Measurements from ENCODE around the gene PLA2G12B. TPM values are rescaled to one million over a fixed set of nuclear protein-coding genes. Genes with fewer than 3 reads are reported as not detected.

The PLA2G12B gene
- total and polyA plus RNA-seq, 2 of the 8 experiments (the other 6 are each of a cell fraction or from before 2014, with no cell fraction given) = not detected

DNA sequence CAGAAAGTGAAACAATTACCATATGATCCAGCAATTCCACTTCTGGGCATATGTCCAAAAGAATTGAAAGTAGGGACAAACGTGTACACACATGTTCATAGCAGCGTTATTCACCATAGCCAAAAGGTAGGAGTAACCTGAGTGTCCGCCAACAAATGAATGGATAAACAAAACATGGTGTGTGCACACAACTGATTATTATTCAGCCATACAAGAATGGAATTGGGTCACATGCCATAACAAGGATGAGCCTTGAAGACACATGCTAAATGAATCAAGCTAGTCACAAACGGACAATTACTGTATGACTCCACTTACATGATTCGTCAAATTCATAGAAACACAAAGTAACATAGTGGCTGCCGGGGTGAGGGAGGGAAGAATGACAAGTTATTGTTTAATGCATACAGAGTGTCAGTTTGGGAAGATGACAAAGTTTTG is 65.2 kb downstream of the PLA2G12B start (continued):
- TF ChIP-seq, protein P1, sequence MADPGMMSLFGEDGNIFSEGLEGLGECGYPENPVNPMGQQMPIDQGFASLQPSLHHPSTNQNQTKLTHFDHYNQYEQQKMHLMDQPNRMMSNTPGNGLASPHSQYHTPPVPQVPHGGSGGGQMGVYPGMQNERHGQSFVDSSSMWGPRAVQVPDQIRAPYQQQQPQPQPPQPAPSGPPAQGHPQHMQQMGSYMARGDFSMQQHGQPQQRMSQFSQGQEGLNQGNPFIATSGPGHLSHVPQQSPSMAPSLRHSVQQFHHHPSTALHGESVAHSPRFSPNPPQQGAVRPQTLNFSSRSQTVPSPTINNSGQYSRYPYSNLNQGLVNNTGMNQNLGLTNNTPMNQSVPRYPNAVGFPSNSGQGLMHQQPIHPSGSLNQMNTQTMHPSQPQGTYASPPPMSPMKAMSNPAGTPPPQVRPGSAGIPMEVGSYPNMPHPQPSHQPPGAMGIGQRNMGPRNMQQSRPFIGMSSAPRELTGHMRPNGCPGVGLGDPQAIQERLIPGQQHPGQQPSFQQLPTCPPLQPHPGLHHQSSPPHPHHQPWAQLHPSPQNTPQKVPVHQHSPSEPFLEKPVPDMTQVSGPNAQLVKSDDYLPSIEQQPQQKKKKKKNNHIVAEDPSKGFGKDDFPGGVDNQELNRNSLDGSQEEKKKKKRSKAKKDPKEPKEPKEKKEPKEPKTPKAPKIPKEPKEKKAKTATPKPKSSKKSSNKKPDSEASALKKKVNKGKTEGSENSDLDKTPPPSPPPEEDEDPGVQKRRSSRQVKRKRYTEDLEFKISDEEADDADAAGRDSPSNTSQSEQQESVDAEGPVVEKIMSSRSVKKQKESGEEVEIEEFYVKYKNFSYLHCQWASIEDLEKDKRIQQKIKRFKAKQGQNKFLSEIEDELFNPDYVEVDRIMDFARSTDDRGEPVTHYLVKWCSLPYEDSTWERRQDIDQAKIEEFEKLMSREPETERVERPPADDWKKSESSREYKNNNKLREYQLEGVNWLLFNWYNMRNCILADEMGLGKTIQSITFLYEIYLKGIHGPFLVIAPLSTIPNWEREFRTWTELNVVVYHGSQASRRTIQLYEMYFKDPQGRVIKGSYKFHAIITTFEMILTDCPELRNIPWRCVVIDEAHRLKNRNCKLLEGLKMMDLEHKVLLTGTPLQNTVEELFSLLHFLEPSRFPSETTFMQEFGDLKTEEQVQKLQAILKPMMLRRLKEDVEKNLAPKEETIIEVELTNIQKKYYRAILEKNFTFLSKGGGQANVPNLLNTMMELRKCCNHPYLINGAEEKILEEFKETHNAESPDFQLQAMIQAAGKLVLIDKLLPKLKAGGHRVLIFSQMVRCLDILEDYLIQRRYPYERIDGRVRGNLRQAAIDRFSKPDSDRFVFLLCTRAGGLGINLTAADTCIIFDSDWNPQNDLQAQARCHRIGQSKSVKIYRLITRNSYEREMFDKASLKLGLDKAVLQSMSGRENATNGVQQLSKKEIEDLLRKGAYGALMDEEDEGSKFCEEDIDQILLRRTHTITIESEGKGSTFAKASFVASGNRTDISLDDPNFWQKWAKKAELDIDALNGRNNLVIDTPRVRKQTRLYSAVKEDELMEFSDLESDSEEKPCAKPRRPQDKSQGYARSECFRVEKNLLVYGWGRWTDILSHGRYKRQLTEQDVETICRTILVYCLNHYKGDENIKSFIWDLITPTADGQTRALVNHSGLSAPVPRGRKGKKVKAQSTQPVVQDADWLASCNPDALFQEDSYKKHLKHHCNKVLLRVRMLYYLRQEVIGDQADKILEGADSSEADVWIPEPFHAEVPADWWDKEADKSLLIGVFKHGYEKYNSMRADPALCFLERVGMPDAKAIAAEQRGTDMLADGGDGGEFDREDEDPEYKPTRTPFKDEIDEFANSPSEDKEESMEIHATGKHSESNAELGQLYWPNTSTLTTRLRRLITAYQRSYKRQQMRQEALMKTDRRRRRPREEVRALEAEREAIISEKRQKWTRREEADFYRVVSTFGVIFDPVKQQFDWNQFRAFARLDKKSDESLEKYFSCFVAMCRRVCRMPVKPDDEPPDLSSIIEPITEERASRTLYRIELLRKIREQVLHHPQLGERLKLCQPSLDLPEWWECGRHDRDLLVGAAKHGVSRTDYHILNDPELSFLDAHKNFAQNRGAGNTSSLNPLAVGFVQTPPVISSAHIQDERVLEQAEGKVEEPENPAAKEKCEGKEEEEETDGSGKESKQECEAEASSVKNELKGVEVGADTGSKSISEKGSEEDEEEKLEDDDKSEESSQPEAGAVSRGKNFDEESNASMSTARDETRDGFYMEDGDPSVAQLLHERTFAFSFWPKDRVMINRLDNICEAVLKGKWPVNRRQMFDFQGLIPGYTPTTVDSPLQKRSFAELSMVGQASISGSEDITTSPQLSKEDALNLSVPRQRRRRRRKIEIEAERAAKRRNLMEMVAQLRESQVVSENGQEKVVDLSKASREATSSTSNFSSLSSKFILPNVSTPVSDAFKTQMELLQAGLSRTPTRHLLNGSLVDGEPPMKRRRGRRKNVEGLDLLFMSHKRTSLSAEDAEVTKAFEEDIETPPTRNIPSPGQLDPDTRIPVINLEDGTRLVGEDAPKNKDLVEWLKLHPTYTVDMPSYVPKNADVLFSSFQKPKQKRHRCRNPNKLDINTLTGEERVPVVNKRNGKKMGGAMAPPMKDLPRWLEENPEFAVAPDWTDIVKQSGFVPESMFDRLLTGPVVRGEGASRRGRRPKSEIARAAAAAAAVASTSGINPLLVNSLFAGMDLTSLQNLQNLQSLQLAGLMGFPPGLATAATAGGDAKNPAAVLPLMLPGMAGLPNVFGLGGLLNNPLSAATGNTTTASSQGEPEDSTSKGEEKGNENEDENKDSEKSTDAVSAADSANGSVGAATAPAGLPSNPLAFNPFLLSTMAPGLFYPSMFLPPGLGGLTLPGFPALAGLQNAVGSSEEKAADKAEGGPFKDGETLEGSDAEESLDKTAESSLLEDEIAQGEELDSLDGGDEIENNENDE (IDR thresholded peaks at IDR 0.05; ENCODE audit: insufficient replicate concordance, low read length) = no peak

Measured in H1 (cell line).